ENCODE results near the gene NIT1. TPM values are rescaled to one million over a fixed set of nuclear protein-coding genes. Genes with fewer than 3 reads are reported as not detected.

The NIT1 gene
- total RNA-seq, 1 experiment from 2014 or later: 65.9 TPM

DNA sequence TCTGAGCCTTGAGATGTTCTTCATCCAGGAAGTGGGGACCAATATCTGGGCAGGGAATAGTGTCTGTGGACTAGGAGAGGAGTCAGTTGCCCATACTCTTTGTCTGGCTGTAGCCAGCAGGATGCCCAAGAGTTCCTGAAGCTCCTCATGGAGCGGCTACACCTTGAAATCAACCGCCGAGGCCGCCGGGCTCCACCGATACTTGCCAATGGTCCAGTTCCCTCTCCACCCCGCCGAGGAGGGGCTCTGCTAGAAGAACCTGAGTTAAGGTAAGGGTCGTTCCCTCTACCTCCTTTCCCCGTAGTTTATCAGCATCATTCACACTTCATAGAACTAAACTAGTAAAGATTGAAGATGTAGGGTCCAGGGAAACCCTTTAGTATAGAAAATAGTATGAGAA is 44.9 kb downstream of the NIT1 start:
- Histone ChIP-seq H4K20me1 (ENCODE audit: insufficient read depth) (no peaks in the 10 kb centered on the region), H3K9ac (ENCODE audit: low read length) (no peak overlapping the region), H3K79me2 (ENCODE audit: insufficient read depth, low read length) (peaks cover 11% of the 10 kb centered on the region; the same call in 1 of the 2 replicates), H3K4me2 (ENCODE audit: low read length) (no peak overlapping the region), H3K27me3 (ENCODE audit: insufficient read depth, low read length) (no peaks in the 10 kb centered on the region), H3K36me3 (ENCODE audit: control insufficient read depth in 1 of 2, insufficient read depth in 2 of 2, low read length in 2 of 2) (peaks cover 8 to 26% of the 10 kb centered on the region in 2 experiments; a peak in 2 of 4 replicates), H3K27ac (ENCODE audit: low read depth, low read length) (no peak overlapping the region), H3K4me3 (replicated peaks in 1 of 2; ENCODE audit: low read depth in 1 of 2, low read length in 2 of 2) (no peak overlapping the region), H3K4me1 (ENCODE audit: control insufficient read depth in 1 of 2, insufficient read depth in 2 of 2, low read length in 2 of 2) (peaks cover 10 to 47% of the 10 kb centered on the region in 2 experiments; a peak in 3 of 4 replicates), H2AFZ (ENCODE audit: low read depth, low read length, poor library complexity, severe bottlenecking) (no peak overlapping the region), H3K9me2 (ENCODE audit: insufficient read depth) (no peaks in the 10 kb centered on the region), H3K9me3 (ENCODE audit: control insufficient read depth in 1 of 2, insufficient read depth in 1 of 2, low read depth in 1 of 2, low read length in 2 of 2) (no peaks in the 10 kb centered on the region)
- POLR2A ChIA-PET: no interaction called here
- ATAC-seq (no peak), DNase-seq (ENCODE audit: low read depth, low spot score) (no peak)
- TF ChIP-seq MAX (IDR thresholded peaks at IDR 0.05) (no peak), JUND (IDR thresholded peaks at IDR 0.05) (no peak)
- RAD21 ChIA-PET (ENCODE audit: low non-redundant PET in 1 of 2, low total read pairs in 2 of 2, uncharacterized antibody in 2 of 2, unreplicated experiment in 2 of 2): no interaction called here
- intact Hi-C loops (cut with micrococcal nuclease): no loop called here
- CTCF ChIA-PET: no interaction called here
- no TSS peak for BruUV-seq (replicated peaks)

DNA sequence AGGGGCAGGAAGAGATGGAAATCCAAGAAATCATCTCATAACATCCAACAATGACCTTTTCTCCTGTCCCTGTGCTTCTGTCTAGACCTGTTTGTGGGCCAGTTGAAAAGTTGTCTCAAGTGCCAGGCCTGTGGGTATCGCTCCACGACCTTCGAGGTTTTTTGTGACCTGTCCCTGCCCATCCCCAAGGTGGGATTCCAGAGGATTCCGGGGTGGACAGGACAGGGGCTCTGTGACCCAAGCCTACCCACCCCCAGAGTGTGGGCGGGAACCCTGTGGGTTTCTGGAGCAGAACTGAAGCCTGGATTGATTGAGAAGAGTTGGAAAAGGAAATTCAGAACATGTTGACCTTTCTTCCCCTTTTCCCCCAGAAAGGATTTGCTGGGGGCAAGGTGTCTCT is 45.9 kb downstream of the NIT1 start:
- no peak overlapping the region for H3K4me2 ChIP-seq (ENCODE audit: low read length)
- ATAC-seq: no peak
- TF ChIP-seq CTCF (IDR thresholded peaks at IDR 0.05 in 2 of 3, conservative IDR thresholded peaks at IDR 0.05 in 1 of 3; ENCODE audit: borderline replicate concordance in 1 of 3, insufficient read depth in 1 of 3, low read depth in 2 of 3, low read length in 2 of 3) (no peak), FOSL1 (IDR thresholded peaks at IDR 0.05; ENCODE audit: low read depth) (no peak), EZH2phosphoT487 (IDR thresholded peaks at IDR 0.05; ENCODE audit: borderline replicate concordance) (no peak), SRF (IDR thresholded peaks at IDR 0.05; ENCODE audit: low read depth) (no peak), POLR2AphosphoS5 (IDR thresholded peaks at IDR 0.05; ENCODE audit: low read depth, low read length) (no peak), POLR2A (IDR thresholded peaks at IDR 0.05; ENCODE audit: borderline replicate concordance, extremely low read depth, insufficient read depth, insufficient read length) (no peak), SP1 (IDR thresholded peaks at IDR 0.05; ENCODE audit: low read depth) (no peak)
- peaks cover 11% of the 10 kb centered on the region; the same call in 1 of the 2 replicates for H3K79me2 ChIP-seq (ENCODE audit: insufficient read depth, low read length)
- H2AFZ ChIP-seq (ENCODE audit: low read depth, low read length, poor library complexity, severe bottlenecking): no peak overlapping the region
- H3K4me1 ChIP-seq (ENCODE audit: control insufficient read depth in 1 of 2, insufficient read depth in 2 of 2, low read length in 2 of 2): peaks cover 9 to 42% of the 10 kb centered on the region in 2 experiments; a peak in 3 of 4 replicates
- peaks cover 8 to 26% of the 10 kb centered on the region in 2 experiments; a peak in 2 of 4 replicates for H3K36me3 ChIP-seq (ENCODE audit: control insufficient read depth in 1 of 2, insufficient read depth in 2 of 2, low read length in 2 of 2)
- intact Hi-C loops (cut with micrococcal nuclease): no loop called here
- no peak for DNase-seq (ENCODE audit: low read depth, low spot score)
- H3K9ac ChIP-seq (ENCODE audit: low read length): no peak overlapping the region
- no peak overlapping the region for H3K4me3 ChIP-seq (replicated peaks in 1 of 2; ENCODE audit: low read depth in 1 of 2, low read length in 2 of 2)
- ChIA-PET POLR2A (no interaction called here), CTCF (interaction anchor here (2.8 kb wide), 1 partner anchor 10 kb away, joined by 10 read pairs; the partner anchor contains the start of gene UFC1), RAD21 (ENCODE audit: low non-redundant PET in 1 of 2, low total read pairs in 2 of 2, uncharacterized antibody in 2 of 2, unreplicated experiment in 2 of 2) (no interaction called here)
- H3K27ac ChIP-seq (ENCODE audit: low read depth, low read length): no peak overlapping the region
- no peaks in the 10 kb centered on the region for H3K27me3 ChIP-seq (ENCODE audit: insufficient read depth, low read length)
- no TSS peak for BruUV-seq (replicated peaks)
- no peaks in the 10 kb centered on the region for H4K20me1 ChIP-seq (ENCODE audit: insufficient read depth)
- no peaks in the 10 kb centered on the region for H3K9me3 ChIP-seq (ENCODE audit: control insufficient read depth in 1 of 2, insufficient read depth in 1 of 2, low read depth in 1 of 2, low read length in 2 of 2)
- H3K9me2 ChIP-seq (ENCODE audit: insufficient read depth): no peaks in the 10 kb centered on the region

All from HCT116 (cell line).